ENCODE measurements around the gene USP32.
"Not testable (repeated sequence)": the region's sequence is repeated elsewhere in the genome, so short reads cannot be mapped to it uniquely, and the experiment has no call there.

USP32 gene

DNA sequence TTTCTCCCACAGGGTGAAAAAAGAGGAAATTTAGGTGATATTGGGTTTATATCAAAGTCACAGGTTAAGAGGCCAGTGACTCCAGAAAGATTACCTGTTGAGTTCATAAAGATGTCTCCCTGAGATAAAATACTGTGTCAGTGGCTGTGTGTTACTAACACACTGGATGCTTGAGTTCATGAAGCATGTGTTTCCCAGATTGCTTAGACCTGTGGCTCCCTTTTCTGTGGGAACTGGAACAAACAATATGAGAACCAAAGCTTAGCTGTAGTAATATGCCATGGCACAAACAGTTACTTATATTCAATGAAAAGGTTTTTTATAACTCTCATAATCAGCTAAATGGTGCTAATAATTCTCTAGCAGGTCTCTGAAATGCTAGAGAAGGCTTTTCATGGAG, 180.7 kb downstream of the USP32 start:
- H3K27ac Mint-ChIP-seq = not testable (repeated sequence)

DNA sequence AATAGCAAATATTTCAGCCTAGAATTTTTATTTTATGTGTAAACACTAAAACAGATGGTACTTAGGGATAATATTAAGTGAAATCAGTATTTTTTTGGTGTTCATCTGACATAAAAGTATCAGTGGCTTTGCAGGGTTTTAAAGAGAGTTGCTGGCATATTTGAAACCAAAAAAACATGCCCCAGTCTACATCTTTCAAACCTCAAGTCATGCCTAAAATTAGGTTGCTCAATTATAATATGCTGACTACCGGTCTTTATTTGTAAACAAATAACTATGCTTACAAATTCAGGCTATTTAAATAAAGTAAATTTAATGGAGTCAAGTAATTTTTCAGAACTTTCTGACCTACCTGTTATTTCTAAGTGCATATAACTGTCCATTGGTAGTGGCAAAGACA, 183.6 kb downstream of the USP32 start:
- not testable (repeated sequence) for DNase-seq; H3K4me1 Mint-ChIP-seq (ENCODE audit: low read depth); H3K4me3 Mint-ChIP-seq; H3K27me3 Mint-ChIP-seq; H3K27ac Mint-ChIP-seq; H3K9me3 Mint-ChIP-seq
- peaks cover 22% of the 10 kb centered on the region for H3K36me3 Mint-ChIP-seq (ENCODE audit: low read depth)

More for the DNA sequence above, 180.7 kb downstream of the USP32 start:
- H3K27me3 Mint-ChIP-seq; DNase-seq; H3K9me3 Mint-ChIP-seq; H3K4me3 Mint-ChIP-seq; H3K4me1 Mint-ChIP-seq (ENCODE audit: low read depth): not testable (repeated sequence)
- H3K36me3 Mint-ChIP-seq (ENCODE audit: low read depth) = peaks cover 21% of the 10 kb centered on the region

GRCh38 chr17:60205782-60206181, 186.2 kb downstream of the USP32 start:
- not testable (repeated sequence) for H3K27ac Mint-ChIP-seq; H3K4me1 Mint-ChIP-seq (ENCODE audit: low read depth); H3K9me3 Mint-ChIP-seq; DNase-seq; H3K4me3 Mint-ChIP-seq; H3K27me3 Mint-ChIP-seq
- peaks cover 19% of the 10 kb centered on the region for H3K36me3 Mint-ChIP-seq (ENCODE audit: low read depth)

- H3K27me3 Mint-ChIP-seq; H3K4me1 Mint-ChIP-seq (ENCODE audit: low read depth); H3K9me3 Mint-ChIP-seq; H3K27ac Mint-ChIP-seq; DNase-seq; H3K4me3 Mint-ChIP-seq: not testable (repeated sequence)
- peaks cover 43% of the 10 kb centered on the region for H3K36me3 Mint-ChIP-seq (ENCODE audit: low read depth)
These were observed 193.3 kb downstream of the USP32 start for GRCh38 chr17:60198630-60199029.

GRCh38 chr17:60194141-60194540, 197.8 kb downstream of the USP32 start:
- not testable (repeated sequence) for H3K27me3 Mint-ChIP-seq; H3K4me1 Mint-ChIP-seq (ENCODE audit: low read depth); H3K9me3 Mint-ChIP-seq; DNase-seq; H3K4me3 Mint-ChIP-seq; H3K27ac Mint-ChIP-seq
- peaks cover 77% of the 10 kb centered on the region for H3K36me3 Mint-ChIP-seq (ENCODE audit: low read depth)

GRCh38 chr17:60193482-60193881, 198.5 kb downstream of the USP32 start:
- H3K4me1 Mint-ChIP-seq (ENCODE audit: low read depth) = no peaks in the 10 kb centered on the region
- no peak overlapping the region for H3K4me3 Mint-ChIP-seq
- no peak for DNase-seq
- peaks cover 80% of the 10 kb centered on the region for H3K36me3 Mint-ChIP-seq (ENCODE audit: low read depth)
- no peaks in the 10 kb centered on the region for H3K27me3 Mint-ChIP-seq
- no peak overlapping the region for H3K27ac Mint-ChIP-seq
- H3K9me3 Mint-ChIP-seq = no peaks in the 10 kb centered on the region

DNA sequence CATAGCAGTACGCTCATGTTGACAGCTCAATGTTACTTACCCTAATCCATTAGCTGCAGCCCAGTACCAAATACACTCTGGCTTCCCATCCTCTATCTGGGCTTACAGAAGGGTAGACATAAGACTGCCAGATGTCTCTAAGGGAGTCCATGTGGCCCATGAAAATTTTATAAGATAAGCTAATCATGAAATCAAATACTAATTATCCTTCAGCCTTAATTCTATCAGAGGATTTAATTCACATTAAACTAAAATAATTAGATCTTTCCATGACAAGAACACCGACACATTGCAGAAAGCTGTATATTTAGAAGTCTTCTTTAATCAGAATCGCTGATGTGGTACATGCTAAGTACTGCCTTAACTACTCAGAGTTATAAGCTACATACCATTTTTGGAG, 198.9 kb downstream of the USP32 start:
- not testable (repeated sequence) for H3K4me1 Mint-ChIP-seq (ENCODE audit: low read depth); DNase-seq; H3K4me3 Mint-ChIP-seq; H3K27ac Mint-ChIP-seq; H3K9me3 Mint-ChIP-seq; H3K27me3 Mint-ChIP-seq
- peaks cover 79% of the 10 kb centered on the region for H3K36me3 Mint-ChIP-seq (ENCODE audit: low read depth)

- H3K27me3 Mint-ChIP-seq; H3K9me3 Mint-ChIP-seq; H3K27ac Mint-ChIP-seq; DNase-seq; H3K4me1 Mint-ChIP-seq (ENCODE audit: low read depth); H3K4me3 Mint-ChIP-seq: not testable (repeated sequence)
- H3K36me3 Mint-ChIP-seq (ENCODE audit: low read depth) = peaks cover 83% of the 10 kb centered on the region
These were observed 201.9 kb downstream of the USP32 start for GRCh38 chr17:60190032-60190431.

DNA sequence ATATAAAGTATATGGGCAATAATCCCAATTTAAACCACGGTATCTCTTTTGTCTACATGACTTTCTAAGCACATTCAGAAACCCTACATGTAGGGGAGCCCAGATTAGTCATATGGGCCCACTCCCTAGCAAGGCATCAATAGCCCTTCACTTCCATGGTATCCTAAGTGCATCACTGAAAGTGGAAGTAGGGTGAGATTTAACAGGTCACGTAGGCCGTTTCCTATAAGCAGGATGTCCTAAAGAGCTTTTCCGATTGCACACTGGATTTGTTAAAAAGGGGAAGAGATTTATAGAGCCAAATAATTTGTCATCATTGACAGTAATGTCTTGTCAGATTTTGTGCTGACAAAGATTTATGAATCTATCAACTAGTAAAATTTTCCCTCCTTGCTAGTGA, 203.2 kb downstream of the USP32 start:
- Mint-ChIP-seq H3K9me3 (no peaks in the 10 kb centered on the region), H3K36me3 (ENCODE audit: low read depth) (peaks cover 83% of the 10 kb centered on the region), H3K27me3 (no peaks in the 10 kb centered on the region), H3K4me3 (no peak overlapping the region), H3K27ac (no peak overlapping the region), H3K4me1 (ENCODE audit: low read depth) (no peaks in the 10 kb centered on the region)
- no peak for DNase-seq

DNA sequence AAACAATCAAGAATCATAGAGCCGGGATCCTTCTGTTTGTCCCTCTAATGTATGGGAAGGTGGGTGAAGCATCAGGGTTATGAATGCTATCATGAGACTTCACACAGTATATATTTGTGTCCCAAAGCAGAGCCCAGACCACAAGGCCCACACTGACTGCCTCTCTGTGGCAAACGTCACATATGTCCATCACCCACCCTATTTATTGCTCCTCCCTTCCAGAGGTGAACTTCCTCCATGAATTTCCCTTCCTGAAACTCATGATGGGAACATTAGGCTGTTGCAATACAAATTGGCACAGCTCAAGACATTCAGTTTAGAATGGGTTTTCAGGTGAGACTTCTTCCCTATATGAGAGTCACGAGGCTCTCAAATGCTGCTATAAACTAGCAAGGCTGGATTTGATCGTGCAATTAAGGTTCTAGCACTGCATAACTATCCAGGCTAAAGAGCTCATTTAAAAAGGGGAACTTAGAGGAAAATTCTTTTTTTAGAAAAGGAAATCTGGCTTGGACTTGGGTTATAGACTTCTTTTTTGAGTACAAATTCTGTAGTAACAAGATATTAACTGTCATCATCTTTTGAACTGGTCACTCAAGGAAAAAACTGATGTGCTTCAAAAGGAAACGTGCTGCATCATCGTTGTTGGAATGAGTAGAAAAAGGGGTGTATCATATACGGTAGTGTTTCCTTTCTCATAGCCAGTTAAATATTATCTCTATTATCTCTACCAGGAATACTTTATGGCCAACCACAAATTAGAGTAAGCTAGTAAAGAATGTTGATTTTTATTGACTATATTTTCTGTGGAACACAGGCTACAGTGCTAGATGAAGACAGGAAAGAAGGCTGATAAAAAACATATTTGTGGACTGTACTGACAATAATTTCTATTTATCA, 204.8 kb downstream of the USP32 start:
- DNase-seq; H3K9me3 Mint-ChIP-seq; H3K4me3 Mint-ChIP-seq; H3K4me1 Mint-ChIP-seq (ENCODE audit: low read depth); H3K27me3 Mint-ChIP-seq; H3K27ac Mint-ChIP-seq: not testable (repeated sequence)
- peaks cover 80% of the 10 kb centered on the region for H3K36me3 Mint-ChIP-seq (ENCODE audit: low read depth)

GRCh38 chr17:60186372-60186771, 205.6 kb downstream of the USP32 start:
- peaks cover 83% of the 10 kb centered on the region for H3K36me3 Mint-ChIP-seq (ENCODE audit: low read depth)
- not testable (repeated sequence) for H3K9me3 Mint-ChIP-seq; H3K27ac Mint-ChIP-seq; H3K27me3 Mint-ChIP-seq; H3K4me1 Mint-ChIP-seq (ENCODE audit: low read depth); H3K4me3 Mint-ChIP-seq; DNase-seq

GRCh38 chr17:60180380-60180779, 211.6 kb downstream of the USP32 start:
- DNase-seq; H3K9me3 Mint-ChIP-seq; H3K4me3 Mint-ChIP-seq; H3K27me3 Mint-ChIP-seq; H3K4me1 Mint-ChIP-seq (ENCODE audit: low read depth): not testable (repeated sequence)
- H3K27ac Mint-ChIP-seq = peak overlapping the region; percentile 44
- H3K36me3 Mint-ChIP-seq (ENCODE audit: low read depth) = peaks cover 69% of the 10 kb centered on the region

- H3K27ac Mint-ChIP-seq; H3K27me3 Mint-ChIP-seq; H3K4me3 Mint-ChIP-seq; H3K9me3 Mint-ChIP-seq; H3K4me1 Mint-ChIP-seq (ENCODE audit: low read depth); DNase-seq: not testable (repeated sequence)
- peaks cover 52% of the 10 kb centered on the region for H3K36me3 Mint-ChIP-seq (ENCODE audit: low read depth)
These were observed 213.8 kb downstream of the USP32 start for GRCh38 chr17:60178180-60178579.

GRCh38 chr17:60176763-60177162, 215.2 kb downstream of the USP32 start:
- H3K4me3 Mint-ChIP-seq; DNase-seq; H3K27me3 Mint-ChIP-seq; H3K4me1 Mint-ChIP-seq (ENCODE audit: low read depth); H3K9me3 Mint-ChIP-seq; H3K27ac Mint-ChIP-seq: not testable (repeated sequence)
- H3K36me3 Mint-ChIP-seq (ENCODE audit: low read depth) = peaks cover 40% of the 10 kb centered on the region

DNA sequence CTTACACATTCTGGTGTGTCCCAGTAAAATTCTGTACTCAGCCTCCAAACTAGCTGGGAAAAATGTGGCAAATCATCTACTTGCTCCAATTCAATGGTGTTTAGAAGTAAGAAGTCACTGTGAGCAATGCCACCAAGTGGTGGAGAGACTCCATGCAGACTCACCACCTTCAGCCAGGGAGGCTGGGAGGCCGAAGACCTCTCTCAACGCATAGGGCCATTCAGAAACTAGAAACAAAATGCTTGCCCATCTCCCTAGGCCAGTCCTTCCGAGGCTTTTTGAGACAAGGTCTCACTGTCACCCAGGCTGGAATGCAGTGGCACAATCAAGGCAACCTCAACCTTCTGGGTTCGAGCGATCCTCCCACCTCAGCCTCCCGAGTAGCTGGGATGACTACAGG, 217.2 kb downstream of the USP32 start:
- H3K27ac Mint-ChIP-seq, H3K27me3 Mint-ChIP-seq, H3K9me3 Mint-ChIP-seq, DNase-seq, H3K4me3 Mint-ChIP-seq: not testable (repeated sequence)
- peaks cover 20% of the 10 kb centered on the region for H3K4me1 Mint-ChIP-seq (ENCODE audit: low read depth)
- H3K36me3 Mint-ChIP-seq (ENCODE audit: low read depth) = peaks cover 23% of the 10 kb centered on the region
